K562 (cell line): ENCODE results near the gene PNMA5. TPM values are rescaled to one million over a fixed set of nuclear protein-coding genes. Genes with fewer than 3 reads are reported as not detected.

Experiments used
- ARNT ChIP-seq, 2 experiments: fragments of 450-650 bp; IDR thresholded peaks; 2 replicates each; pipeline ENCODE4 v1.6.1; 2016; ENCODE audit warnings: mild to moderate bottlenecking in 1 of 2
- C11orf30 ChIP-seq: fragments of 450-650 bp; IDR thresholded peaks from 2 replicates; pipeline ENCODE4 v1.6.1; 2016; ENCODE audit warnings: low read depth, mild to moderate bottlenecking
- CBX5 ChIP-seq: IDR thresholded peaks from 2 replicates; pipeline ENCODE4 v1.6.1; 2014; ENCODE audit warnings: low read depth, borderline replicate concordance
- CTBP1 ChIP-seq: fragments of 450-650 bp; IDR thresholded peaks from 2 replicates; pipeline ENCODE4 v1.6.1; 2016; ENCODE audit warnings: borderline replicate concordance
- IFI16 ChIP-seq: fragments of 250-450 bp; sonication (Bioruptor Pico); IDR thresholded peaks from 2 replicates; pipeline ENCODE4 v2.1.2; 2022; ENCODE audit warnings: mild to moderate bottlenecking, inconsistent platforms
- KDM1A ChIP-seq, 2 experiments: fragments of 450-650 bp; IDR thresholded peaks; 2 replicates each; pipeline ENCODE4 v1.6.1; 2016; ENCODE audit warnings: mild to moderate bottlenecking in 2 of 2
- L3MBTL2 ChIP-seq: fragments of 450-650 bp; IDR thresholded peaks from 2 replicates; pipeline ENCODE4 v1.6.1; 2016; ENCODE audit warnings: mild to moderate bottlenecking, moderate library complexity
- MAFK ChIP-seq: IDR thresholded peaks from 2 replicates; pipeline ENCODE4 v1.6.1; 2011; ENCODE audit warnings: low read length, improper control_type of control experiment
- OTX1 ChIP-seq: fragments of 450-650 bp; formaldehyde crosslinking; IDR thresholded peaks from 2 replicates; pipeline ENCODE4 v1.4.0; 2022; ENCODE audit warnings: mild to moderate bottlenecking
- POLR2B ChIP-seq: fragments of 450-650 bp; IDR thresholded peaks from 2 replicates; pipeline ENCODE4 v1.6.1; 2018; ENCODE audit warnings: low read depth; ENCODE audit not compliant: partially characterized antibody
- SMC3 ChIP-seq: conservative IDR thresholded peaks from 2 replicates; pipeline ENCODE4 v1.6.1; 2011; ENCODE audit warnings: low read depth, low read length, improper control_type of control experiment; ENCODE audit not compliant: insufficient read depth
- TARDBP ChIP-seq: fragments of 450-650 bp; IDR thresholded peaks from 2 replicates; pipeline ENCODE4 v1.6.1; 2016
- TRIM25 ChIP-seq: fragments of 450-650 bp; IDR thresholded peaks from 2 replicates; pipeline ENCODE4 v1.7.0; 2016; ENCODE audit warnings: borderline replicate concordance
- ZBTB8A ChIP-seq: fragments of 450-650 bp; IDR thresholded peaks from 2 replicates; pipeline ENCODE4 v1.6.1; 2018; ENCODE audit warnings: mild to moderate bottlenecking, moderate library complexity; ENCODE audit not compliant: partially characterized antibody
- ZNF143 ChIP-seq: sonication (generic); formaldehyde crosslinking; IDR thresholded peaks from 2 replicates; pipeline ENCODE4 v1.9.0; 2022; ENCODE audit warnings: mild to moderate bottlenecking, missing genetic modification reagents
- ZNF212 ChIP-seq: fragments of 450-650 bp; formaldehyde crosslinking; IDR thresholded peaks from 2 replicates; pipeline ENCODE4 v1.4.0; 2020; ENCODE audit warnings: mild to moderate bottlenecking
- ZNF24 ChIP-seq: fragments of 450-650 bp; IDR thresholded peaks from 2 replicates; pipeline ENCODE4 v1.6.1; 2016
- ZNF431 ChIP-seq: sonication (generic); formaldehyde crosslinking; IDR thresholded peaks from 2 replicates; pipeline ENCODE4 v1.8.0; 2022; ENCODE audit warnings: mild to moderate bottlenecking, missing genetic modification reagents
- polyA plus RNA-seq, 8 experiments: library from polyadenylated mRNA; depleted of rRNA in 4 of 8; stranded (reverse) in 5 of 8; unstranded in 3 of 8; fragments of >200 nt; fragmentation: Nextera tagmentation in 2 of 8; fragmentation: Illumina TruSeq in 1 of 8; extraction: Ambion mirVana in 2 of 8; extraction: Trizol in 1 of 8; gene quantifications; 2 replicates each; pipeline versions ENCODE4 v1.2.1 to v1.2.3, GENCODE V29; 2011 to 2014; ENCODE audit warnings: inconsistent platforms in 1 of 8, missing spikeins in 1 of 8
- total RNA-seq, 7 experiments: library from RNA; depleted of rRNA in 6 of 7; stranded (reverse); fragments of >200 nt in 6 of 7; fragmentation: Illumina TruSeq in 2 of 7; extraction: Trizol in 2 of 7; gene quantifications; 2 replicates each; pipeline versions ENCODE4 v1.2.1 to v1.2.3, GENCODE V29; 2011 to 2021; ENCODE audit warnings: low replicate concordance in 1 of 7
- TF ChIP-seq, protein P1 (sequence below), 2 experiments: fragments of 450-650 bp in 1 of 2; sonication (generic) in 1 of 2; formaldehyde crosslinking in 1 of 2; IDR thresholded peaks; 2 replicates each; pipeline versions ENCODE4 v1.7.1 to v1.9.0; 2016 to 2022; ENCODE audit warnings: inconsistent platforms in 1 of 2, mild to moderate bottlenecking in 1 of 2, missing genetic modification reagents in 1 of 2

Gene PNMA5
- total and polyA plus RNA-seq, 9 of the 15 experiments (the other 6 are each of a cell fraction or from before 2014, with no cell fraction given), result 0.03 to 0.20 (median 0.07) TPM; not detected in 3

- TF ChIP-seq TRIM25, result no peak
- TF ChIP-seq CTBP1, result peak; percentile 58; the same call in 1 of the 2 replicates
- no peak for TF ChIP-seq ZNF212
- 0 out of 4 replicates have a peak, but pooled peaks of 1 of the 2 experiments have one; percentile 45 for TF ChIP-seq KDM1A (IDR thresholded peaks at IDR 0.05)
- TF ChIP-seq ZNF143 (CRISPR knock-in tag), result peak; percentile 87
- TF ChIP-seq ARNT (IDR thresholded peaks at IDR 0.05), result no peak
- no peak for TF ChIP-seq POLR2B
- no peak for TF ChIP-seq ZNF24
- TF ChIP-seq CBX5, result no peak
- TF ChIP-seq ZBTB8A, result no peak
- peak; percentile 38; the same call in 1 of the 2 replicates for TF ChIP-seq TARDBP
- no peak for TF ChIP-seq OTX1
- TF ChIP-seq ZNF431 (CRISPR knock-in tag), result no peak
- TF ChIP-seq IFI16, result no peak
- peak; percentile 53 for TF ChIP-seq L3MBTL2
- TF ChIP-seq MAFK, result no peak
- TF ChIP-seq SMC3, result peak; percentile 84
- TF ChIP-seq, protein P1, sequence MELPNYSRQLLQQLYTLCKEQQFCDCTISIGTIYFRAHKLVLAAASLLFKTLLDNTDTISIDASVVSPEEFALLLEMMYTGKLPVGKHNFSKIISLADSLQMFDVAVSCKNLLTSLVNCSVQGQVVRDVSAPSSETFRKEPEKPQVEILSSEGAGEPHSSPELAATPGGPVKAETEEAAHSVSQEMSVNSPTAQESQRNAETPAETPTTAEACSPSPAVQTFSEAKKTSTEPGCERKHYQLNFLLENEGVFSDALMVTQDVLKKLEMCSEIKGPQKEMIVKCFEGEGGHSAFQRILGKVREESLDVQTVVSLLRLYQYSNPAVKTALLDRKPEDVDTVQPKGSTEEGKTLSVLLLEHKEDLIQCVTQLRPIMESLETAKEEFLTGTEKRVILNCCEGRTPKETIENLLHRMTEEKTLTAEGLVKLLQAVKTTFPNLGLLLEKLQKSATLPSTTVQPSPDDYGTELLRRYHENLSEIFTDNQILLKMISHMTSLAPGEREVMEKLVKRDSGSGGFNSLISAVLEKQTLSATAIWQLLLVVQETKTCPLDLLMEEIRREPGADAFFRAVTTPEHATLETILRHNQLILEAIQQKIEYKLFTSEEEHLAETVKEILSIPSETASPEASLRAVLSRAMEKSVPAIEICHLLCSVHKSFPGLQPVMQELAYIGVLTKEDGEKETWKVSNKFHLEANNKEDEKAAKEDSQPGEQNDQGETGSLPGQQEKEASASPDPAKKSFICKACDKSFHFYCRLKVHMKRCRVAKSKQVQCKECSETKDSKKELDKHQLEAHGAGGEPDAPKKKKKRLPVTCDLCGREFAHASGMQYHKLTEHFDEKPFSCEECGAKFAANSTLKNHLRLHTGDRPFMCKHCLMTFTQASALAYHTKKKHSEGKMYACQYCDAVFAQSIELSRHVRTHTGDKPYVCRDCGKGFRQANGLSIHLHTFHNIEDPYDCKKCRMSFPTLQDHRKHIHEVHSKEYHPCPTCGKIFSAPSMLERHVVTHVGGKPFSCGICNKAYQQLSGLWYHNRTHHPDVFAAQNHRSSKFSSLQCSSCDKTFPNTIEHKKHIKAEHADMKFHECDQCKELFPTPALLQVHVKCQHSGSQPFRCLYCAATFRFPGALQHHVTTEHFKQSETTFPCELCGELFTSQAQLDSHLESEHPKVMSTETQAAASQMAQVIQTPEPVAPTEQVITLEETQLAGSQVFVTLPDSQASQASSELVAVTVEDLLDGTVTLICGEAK (IDR thresholded peaks at IDR 0.05), result no peak
- TF ChIP-seq, protein P1 (CRISPR knock-in tag; IDR thresholded peaks at IDR 0.05), result no peak
- peak; percentile 97 for TF ChIP-seq C11orf30
These were observed 52.4 kb downstream of the PNMA5 start (continued) for GRCh38 chrX:152941328-152942076.
